OCI-LY7 (cell line): Measurements from ENCODE around the gene ARID5A.

Experiments used
- EZH2phosphoT487 ChIP-seq: fragments of 200-600 bp; sonication (generic); IDR thresholded peaks from 2 replicates; pipeline ENCODE4 v1.6.1; 2018; ENCODE audit warnings: low read depth, borderline replicate concordance, mild to moderate bottlenecking, mixed run types, antibody characterized with exemption, low read length, moderate library complexity, mixed read lengths
- TF ChIP-seq, protein P1 (sequence below): fragments of 200-600 bp; sonication (generic); conservative IDR thresholded peaks from 2 replicates; pipeline ENCODE4 v1.5.1; 2014; ENCODE audit warnings: mild to moderate bottlenecking, antibody characterized with exemption, low read length, moderate library complexity, mixed read lengths

DNA sequence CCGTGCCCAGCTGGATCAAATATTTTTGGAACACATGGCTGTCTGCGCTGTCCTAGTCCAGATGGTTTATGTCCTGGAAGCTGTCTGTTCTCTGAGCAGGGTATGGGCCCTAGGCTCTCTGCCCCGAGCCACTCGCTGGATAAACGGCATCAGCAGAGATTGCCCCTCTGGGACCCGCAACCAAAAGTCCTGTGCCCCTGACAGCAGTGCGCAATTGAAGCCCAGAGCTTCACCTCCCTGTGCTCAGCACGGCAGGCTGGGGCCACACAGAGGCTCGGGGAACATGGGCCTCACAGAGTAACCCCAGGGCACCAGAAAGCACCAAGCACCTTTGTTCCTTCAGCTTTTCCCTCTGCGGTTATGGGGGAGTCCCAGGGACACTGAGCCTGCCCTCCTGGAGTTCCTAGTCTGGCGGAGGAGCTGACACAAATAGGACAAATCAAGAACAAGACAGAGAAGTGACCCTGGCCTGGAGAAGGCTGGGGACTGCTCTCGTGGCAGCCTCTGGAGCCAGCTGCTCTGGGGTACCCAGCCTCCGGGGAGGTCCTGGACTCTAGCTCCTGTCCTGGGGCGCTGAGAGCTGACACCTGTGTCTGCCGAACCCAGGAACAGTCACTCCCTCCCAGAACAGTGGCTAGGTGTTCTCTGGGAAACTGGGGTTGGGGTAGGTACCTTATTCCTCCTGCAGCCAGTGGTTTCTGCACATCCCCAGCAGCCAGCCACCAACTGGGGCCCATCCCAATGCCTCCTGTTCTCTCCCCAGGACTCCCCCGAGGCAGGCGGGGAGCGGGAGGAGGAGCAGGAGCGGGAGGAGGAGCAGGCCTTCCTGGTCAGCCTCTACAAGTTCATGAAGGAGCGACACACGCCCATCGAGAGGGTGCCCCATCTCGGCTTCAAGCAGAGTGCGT is 12.3 kb downstream of the ARID5A start:
- TF ChIP-seq, protein P1, sequence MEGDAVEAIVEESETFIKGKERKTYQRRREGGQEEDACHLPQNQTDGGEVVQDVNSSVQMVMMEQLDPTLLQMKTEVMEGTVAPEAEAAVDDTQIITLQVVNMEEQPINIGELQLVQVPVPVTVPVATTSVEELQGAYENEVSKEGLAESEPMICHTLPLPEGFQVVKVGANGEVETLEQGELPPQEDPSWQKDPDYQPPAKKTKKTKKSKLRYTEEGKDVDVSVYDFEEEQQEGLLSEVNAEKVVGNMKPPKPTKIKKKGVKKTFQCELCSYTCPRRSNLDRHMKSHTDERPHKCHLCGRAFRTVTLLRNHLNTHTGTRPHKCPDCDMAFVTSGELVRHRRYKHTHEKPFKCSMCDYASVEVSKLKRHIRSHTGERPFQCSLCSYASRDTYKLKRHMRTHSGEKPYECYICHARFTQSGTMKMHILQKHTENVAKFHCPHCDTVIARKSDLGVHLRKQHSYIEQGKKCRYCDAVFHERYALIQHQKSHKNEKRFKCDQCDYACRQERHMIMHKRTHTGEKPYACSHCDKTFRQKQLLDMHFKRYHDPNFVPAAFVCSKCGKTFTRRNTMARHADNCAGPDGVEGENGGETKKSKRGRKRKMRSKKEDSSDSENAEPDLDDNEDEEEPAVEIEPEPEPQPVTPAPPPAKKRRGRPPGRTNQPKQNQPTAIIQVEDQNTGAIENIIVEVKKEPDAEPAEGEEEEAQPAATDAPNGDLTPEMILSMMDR, result no peak
- TF ChIP-seq EZH2phosphoT487, result no peak
